ENCODE measurements around the gene KSR2. TPM values are rescaled to one million over a fixed set of nuclear protein-coding genes. Genes with fewer than 3 reads are reported as not detected.

The KSR2 gene
- total and polyA plus RNA-seq, 3 donors from 2014 or later, result 2.4 to 3.8 (median 2.4) TPM

- Histone ChIP-seq H3K36me3 (ENCODE audit: low read depth, missing control alignments) (no peaks in the 10 kb centered on the region), H3K27ac (no peak overlapping the region), H3K4me3 (no peak overlapping the region), H3K27me3 (no peaks in the 10 kb centered on the region), H3K9me3 (no peaks in the 10 kb centered on the region), H3K4me1 (peaks cover 2% of the 10 kb centered on the region)
- intact Hi-C loops (cut with DNase I; ENCODE audit: low total_unique reads), result no loop called here
- whole genome bisulfite sequencing, 2 donors, result 59 to 63% methylated on average over 11 of the region's 11 CpGs
- no peak for TF ChIP-seq CTCF (IDR thresholded peaks at IDR 0.05)
- TF ChIP-seq POLR2A (IDR thresholded peaks at IDR 0.05), result no peak
- no peak for DNase-seq
These were observed 61.6 kb downstream of the KSR2 start for GRCh38 chr12:117907108-117907689.

- DNase-seq, result no peak
- no peaks in the 10 kb centered on the region for H3K36me3 ChIP-seq (ENCODE audit: low read depth, missing control alignments)
- no peak overlapping the region for H3K4me3 ChIP-seq
- TF ChIP-seq POLR2A (IDR thresholded peaks at IDR 0.05), result no peak
- no peak for TF ChIP-seq CTCF (IDR thresholded peaks at IDR 0.05)
- intact Hi-C loops (cut with DNase I; ENCODE audit: low total_unique reads), result no loop called here
- no peaks in the 10 kb centered on the region for H3K4me1 ChIP-seq
- no peaks in the 10 kb centered on the region for H3K9me3 ChIP-seq
- 86 to 93% methylated on average over 6 of the region's 6 CpGs for WGBS, 2 donors
- no peaks in the 10 kb centered on the region for H3K27me3 ChIP-seq
- no peak overlapping the region for H3K27ac ChIP-seq
These were observed 64.7 kb downstream of the KSR2 start for GRCh38 chr12:117904051-117904450.

DNA sequence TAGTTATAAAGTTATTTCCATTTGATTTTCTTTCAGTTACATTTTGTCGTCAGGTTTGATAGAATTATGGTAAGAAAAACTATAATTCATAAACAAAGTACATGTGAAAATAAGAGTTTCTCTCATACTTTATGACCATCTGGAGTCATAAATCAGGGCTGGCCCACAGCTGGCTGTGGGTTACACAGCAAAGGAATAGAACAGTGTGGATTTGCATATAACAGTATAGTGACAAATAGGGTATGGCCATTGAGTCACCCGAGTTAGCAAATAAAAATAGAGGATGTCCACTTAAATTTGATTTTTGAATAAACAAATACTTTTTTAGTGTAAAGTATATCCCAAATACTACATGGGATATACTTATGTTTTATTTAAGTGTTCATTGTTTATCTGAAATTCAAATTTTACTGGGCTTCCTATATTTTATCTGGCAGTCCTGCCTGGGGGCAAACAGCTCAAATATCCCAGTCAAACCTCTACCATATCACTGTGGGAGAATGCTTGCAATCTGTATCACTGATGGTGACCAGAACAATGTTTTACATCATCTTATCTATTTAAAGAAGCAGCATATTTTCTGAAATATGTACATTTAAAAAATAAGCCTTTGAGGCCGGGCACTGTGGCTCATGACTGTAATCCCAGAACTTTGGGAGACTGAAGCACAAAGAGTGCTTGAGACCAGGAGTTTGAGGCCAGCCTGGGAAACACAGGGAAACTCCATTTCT is 65.5 kb downstream of the KSR2 start:
- no peak overlapping the region for H3K4me3 ChIP-seq
- 77 to 81% methylated on average over 3 of the region's 3 CpGs for WGBS, 2 donors
- no peaks in the 10 kb centered on the region for H3K36me3 ChIP-seq (ENCODE audit: low read depth, missing control alignments)
- no peaks in the 10 kb centered on the region for H3K4me1 ChIP-seq
- TF ChIP-seq CTCF (IDR thresholded peaks at IDR 0.05), result no peak
- TF ChIP-seq POLR2A (IDR thresholded peaks at IDR 0.05), result no peak
- intact Hi-C loops (cut with DNase I; ENCODE audit: low total_unique reads), result no loop called here
- no peak for DNase-seq
- H3K27me3 ChIP-seq, result no peaks in the 10 kb centered on the region
- no peaks in the 10 kb centered on the region for H3K9me3 ChIP-seq
- no peak overlapping the region for H3K27ac ChIP-seq

DNA sequence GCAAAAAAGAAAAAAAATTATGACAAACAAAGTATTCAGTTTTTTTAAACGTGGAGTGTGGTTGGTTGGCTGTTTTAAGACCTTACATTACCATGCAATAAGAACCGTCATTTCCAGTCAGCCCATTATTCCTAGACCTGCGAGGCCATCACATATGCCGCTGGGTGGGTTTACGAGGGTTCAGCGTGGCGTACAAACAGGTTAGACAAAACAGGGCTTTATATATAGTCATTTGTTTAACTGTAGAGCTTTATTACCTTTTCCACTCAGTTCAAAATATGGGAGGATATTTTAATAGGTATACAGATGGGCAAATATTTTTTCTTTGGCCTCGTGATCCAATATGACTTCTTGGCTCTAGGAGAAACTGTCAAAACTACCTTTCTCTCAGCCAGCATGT is 67.2 kb downstream of the KSR2 start:
- intact Hi-C loops (cut with DNase I; ENCODE audit: low total_unique reads), result no loop called here
- no peaks in the 10 kb centered on the region for H3K36me3 ChIP-seq (ENCODE audit: low read depth, missing control alignments)
- H3K27ac ChIP-seq, result no peak overlapping the region
- DNase-seq, result no peak
- H3K9me3 ChIP-seq, result no peaks in the 10 kb centered on the region
- H3K4me3 ChIP-seq, result no peak overlapping the region
- 88 to 90% methylated on average over 8 of the region's 8 CpGs for WGBS, 2 donors
- no peaks in the 10 kb centered on the region for H3K27me3 ChIP-seq
- no peaks in the 10 kb centered on the region for H3K4me1 ChIP-seq
- TF ChIP-seq CTCF (IDR thresholded peaks at IDR 0.05) (no peak), POLR2A (IDR thresholded peaks at IDR 0.05) (no peak)

DNA sequence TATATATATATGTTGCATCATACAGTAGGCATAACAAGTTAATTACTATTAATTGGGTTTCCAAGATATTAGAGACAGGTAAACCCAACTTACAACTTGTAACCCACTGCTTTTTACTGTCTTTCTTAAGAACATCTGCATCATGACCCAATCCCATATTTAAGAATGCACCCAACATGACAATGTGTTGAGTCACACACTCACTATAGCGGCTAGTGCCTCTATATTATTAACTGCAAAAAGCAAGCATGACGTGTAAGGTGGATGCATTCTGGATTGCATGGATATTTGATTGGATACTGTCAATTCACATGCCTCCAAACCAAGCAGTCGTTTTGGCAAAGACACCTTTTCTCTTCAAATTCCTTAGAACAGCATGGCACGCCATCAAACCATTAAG is 68.2 kb downstream of the KSR2 start:
- no peaks in the 10 kb centered on the region for H3K36me3 ChIP-seq (ENCODE audit: low read depth, missing control alignments)
- 90 to 97% methylated on average over 4 of the region's 4 CpGs for WGBS, 2 donors
- DNase-seq, result no peak
- intact Hi-C loops (cut with DNase I; ENCODE audit: low total_unique reads), result no loop called here
- H3K9me3 ChIP-seq, result no peaks in the 10 kb centered on the region
- no peak for TF ChIP-seq POLR2A (IDR thresholded peaks at IDR 0.05)
- no peak for TF ChIP-seq CTCF (IDR thresholded peaks at IDR 0.05)
- no peak overlapping the region for H3K27ac ChIP-seq
- H3K27me3 ChIP-seq, result no peaks in the 10 kb centered on the region
- no peaks in the 10 kb centered on the region for H3K4me1 ChIP-seq
- no peak overlapping the region for H3K4me3 ChIP-seq

Data from testis (tissue), 3 donors.